SK-MEL-5 (cell line): ENCODE data around the gene POU4F2. TPM values are rescaled to one million over a fixed set of nuclear protein-coding genes. Genes with fewer than 3 reads are reported as not detected.
"Not testable (repeated sequence)": the region's sequence is repeated elsewhere in the genome, so short reads cannot be mapped to it uniquely, and the experiment has no call there.

Experiments used
- DNase-seq: peaks from one replicate; pipeline ENCODE4 v3.0.0-alpha.2; 2016; ENCODE audit warnings: low read depth, low spot score
- in situ Hi-C: cut with HindIII; loops from 2 replicates; pipeline ENCODE4 v1.10.0; 2016; ENCODE audit warnings: low sequenced_read_pairs, high pct_unique_total_duplicates, low pct_unique_long_range_greater_than_20kb
- total RNA-seq: library from RNA; depleted of rRNA; stranded (reverse); fragments of >200 nt; shearing (Covaris generic); gene quantifications from 2 replicates; pipeline ENCODE4 v1.2.3, GENCODE V29; 2014; rRNA removed

POU4F2 gene
- total RNA-seq, 1 experiment from 2014 or later = not detected

DNA sequence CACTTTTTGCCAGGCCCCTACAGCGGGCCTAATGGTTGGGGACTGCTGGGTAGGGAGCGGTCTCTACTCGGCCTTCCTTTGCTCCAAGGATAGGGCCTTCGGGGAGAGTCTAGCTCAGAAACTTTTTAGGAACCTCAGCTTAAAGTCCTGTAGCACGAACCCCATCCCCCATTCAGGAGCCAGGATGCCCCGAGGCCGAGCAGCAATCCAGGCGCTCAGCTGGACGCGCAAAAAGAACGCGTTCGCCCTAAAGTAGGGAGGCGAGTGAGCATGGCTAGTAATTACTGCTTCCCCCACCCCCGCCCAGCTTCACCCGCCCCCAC is 9.7 kb downstream of the POU4F2 start:
- no peak for DNase-seq
- in situ Hi-C loops = no loop called here

- DNase-seq = no peak
- in situ Hi-C loops = no loop called here
Measured at GRCh38 chr4:146649232-146649631, 10.5 kb downstream of the POU4F2 start.

DNA sequence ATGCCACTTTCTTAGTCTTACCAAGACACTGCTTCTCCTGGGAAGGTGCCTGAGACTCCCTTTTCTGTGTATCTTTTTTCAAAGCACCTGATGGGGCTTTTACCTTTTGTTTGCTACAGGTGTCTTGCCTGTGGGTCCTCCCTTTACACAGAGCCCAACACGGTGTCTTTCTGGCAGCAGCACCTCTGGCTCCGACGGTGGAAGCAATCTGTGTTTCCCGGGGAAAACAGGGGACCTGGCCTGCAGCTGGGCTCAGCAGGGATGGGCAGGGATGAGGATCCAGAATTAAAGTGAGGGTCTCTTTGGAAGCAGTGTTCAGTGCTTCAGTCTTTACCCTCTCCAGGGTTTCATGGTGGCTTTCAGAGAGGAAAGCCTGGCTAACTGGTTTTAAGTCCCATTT is 11.3 kb downstream of the POU4F2 start:
- in situ Hi-C loops = no loop called here
- no peak for DNase-seq

GRCh38 chr4:146654687-146655520 is 16.2 kb downstream of the POU4F2 start:
- DNase-seq = no peak
- in situ Hi-C loops = no loop called here

DNA sequence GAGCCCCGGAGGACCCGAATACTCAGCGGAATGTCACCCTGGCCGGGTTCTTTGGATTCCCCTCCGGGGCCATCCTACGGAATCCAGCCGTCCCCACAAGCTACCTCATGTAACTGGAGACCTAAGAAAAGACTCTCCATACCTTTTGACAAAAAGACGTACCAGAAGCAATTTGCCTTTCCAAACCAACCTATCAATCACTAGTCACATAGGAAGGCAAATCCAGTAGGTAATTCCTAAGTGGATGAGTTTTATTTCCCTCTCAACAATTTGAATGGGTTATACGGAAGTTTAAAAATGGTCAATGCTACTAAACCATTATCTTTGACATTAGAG is 16.8 kb downstream of the POU4F2 start:
- DNase-seq = no peak
- in situ Hi-C loops = no loop called here

- in situ Hi-C loops = no loop called here
- DNase-seq = no peak
Measured at GRCh38 chr4:146661367-146661766, 22.7 kb downstream of the POU4F2 start.

DNA sequence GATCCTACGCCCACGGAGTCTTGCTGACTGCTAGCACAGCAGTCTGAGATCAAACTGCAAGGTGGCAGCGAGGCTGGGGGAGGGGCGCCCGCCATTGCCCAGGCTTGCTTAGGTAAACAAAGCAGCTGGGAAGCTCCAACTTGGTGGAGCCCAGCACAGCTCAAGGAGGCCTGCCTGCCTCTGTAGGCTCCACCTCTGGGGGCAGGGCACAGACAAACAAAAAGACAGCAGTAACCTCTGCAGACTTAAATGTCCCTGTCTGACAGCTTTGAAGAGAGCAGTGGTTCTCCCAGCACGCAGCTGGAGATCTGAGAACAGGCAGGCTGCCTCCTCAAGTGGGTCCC is 25.2 kb downstream of the POU4F2 start:
- not testable (repeated sequence) for DNase-seq

GRCh38 chr4:146674829-146675570 is 36.3 kb downstream of the POU4F2 start:
- no peak for DNase-seq
- in situ Hi-C loops = no loop called here

More for the DNA sequence above, 25.2 kb downstream of the POU4F2 start:
- in situ Hi-C loops = not testable (repeated sequence)

Other genes with a start within 250 kb of the POU4F2 start
- 4.4 and 5.4 TPM in 2 replicates for gene SLC10A7, start 117.0 kb upstream of the POU4F2 start, total RNA-seq